ENCODE results near the gene C6orf15.

Gene C6orf15

DNA sequence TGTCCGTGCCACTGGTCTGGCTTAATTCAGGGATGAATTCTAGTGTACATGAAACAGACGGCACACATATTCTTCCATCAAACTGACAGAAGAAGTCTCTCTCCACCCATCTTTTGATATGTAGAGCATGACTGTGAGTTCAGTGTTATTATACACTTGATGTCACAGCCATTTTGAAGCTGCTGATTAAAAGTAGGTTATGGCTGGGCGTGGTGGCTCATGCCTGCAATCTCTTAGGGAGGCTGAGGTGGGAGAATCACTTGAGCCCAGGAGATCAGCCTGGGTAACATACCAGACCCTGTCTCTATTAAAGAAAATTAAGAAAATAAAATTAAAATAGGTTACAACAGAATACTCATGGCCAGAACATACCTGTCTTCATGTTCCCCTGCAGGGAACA, 20.7 kb downstream of the C6orf15 start:
- H3K27ac ChIP-seq = no peak overlapping the region
- ChIA-PET CTCF (interaction anchor here (0.6 to 1.2 kb wide), 4 partner anchors 11 to 178 kb away, joined by 3 to 4 read pairs (median 4); partner anchors contain the start of gene VARS2), POLR2A (ENCODE audit: low non-redundant PET) (no interaction called here)
- TF ChIP-seq, protein P1, sequence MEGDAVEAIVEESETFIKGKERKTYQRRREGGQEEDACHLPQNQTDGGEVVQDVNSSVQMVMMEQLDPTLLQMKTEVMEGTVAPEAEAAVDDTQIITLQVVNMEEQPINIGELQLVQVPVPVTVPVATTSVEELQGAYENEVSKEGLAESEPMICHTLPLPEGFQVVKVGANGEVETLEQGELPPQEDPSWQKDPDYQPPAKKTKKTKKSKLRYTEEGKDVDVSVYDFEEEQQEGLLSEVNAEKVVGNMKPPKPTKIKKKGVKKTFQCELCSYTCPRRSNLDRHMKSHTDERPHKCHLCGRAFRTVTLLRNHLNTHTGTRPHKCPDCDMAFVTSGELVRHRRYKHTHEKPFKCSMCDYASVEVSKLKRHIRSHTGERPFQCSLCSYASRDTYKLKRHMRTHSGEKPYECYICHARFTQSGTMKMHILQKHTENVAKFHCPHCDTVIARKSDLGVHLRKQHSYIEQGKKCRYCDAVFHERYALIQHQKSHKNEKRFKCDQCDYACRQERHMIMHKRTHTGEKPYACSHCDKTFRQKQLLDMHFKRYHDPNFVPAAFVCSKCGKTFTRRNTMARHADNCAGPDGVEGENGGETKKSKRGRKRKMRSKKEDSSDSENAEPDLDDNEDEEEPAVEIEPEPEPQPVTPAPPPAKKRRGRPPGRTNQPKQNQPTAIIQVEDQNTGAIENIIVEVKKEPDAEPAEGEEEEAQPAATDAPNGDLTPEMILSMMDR (conservative IDR thresholded peaks at IDR 0.05; ENCODE audit: low read depth) = no peak
- no peak for DNase-seq (ENCODE audit: low spot score)

DNA sequence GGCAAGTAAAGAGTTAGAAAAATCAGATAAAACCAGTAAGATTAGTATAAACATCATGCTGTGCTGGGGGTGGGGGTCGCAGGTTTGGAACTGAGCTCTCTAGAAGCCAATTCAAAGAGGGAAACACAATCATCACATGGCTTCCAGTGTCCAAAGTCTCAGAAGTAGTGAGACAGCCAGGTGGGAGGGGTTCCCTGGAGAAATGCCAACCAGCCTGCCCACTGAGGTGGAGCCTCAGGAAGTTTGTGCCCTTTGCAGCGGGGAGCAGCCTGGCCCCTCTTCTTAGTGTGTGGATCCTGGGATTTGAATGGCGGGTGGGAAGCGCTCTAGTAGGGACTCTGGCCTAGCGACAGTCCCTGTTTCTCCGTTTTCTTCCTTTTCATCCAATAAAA, 21.4 kb downstream of the C6orf15 start:
- CTCF ChIA-PET = interaction anchor here (0.8 to 1.2 kb wide), 3 partner anchors 12 to 177 kb away, joined by 3 to 5 read pairs (median 4); partner anchors contain the start of gene VARS2
- no peak overlapping the region for H3K27ac ChIP-seq
- TF ChIP-seq, protein P1 (conservative IDR thresholded peaks at IDR 0.05; ENCODE audit: low read depth) = no peak
- POLR2A ChIA-PET (ENCODE audit: low non-redundant PET) = no interaction called here
- DNase-seq (ENCODE audit: low spot score) = no peak

DNA sequence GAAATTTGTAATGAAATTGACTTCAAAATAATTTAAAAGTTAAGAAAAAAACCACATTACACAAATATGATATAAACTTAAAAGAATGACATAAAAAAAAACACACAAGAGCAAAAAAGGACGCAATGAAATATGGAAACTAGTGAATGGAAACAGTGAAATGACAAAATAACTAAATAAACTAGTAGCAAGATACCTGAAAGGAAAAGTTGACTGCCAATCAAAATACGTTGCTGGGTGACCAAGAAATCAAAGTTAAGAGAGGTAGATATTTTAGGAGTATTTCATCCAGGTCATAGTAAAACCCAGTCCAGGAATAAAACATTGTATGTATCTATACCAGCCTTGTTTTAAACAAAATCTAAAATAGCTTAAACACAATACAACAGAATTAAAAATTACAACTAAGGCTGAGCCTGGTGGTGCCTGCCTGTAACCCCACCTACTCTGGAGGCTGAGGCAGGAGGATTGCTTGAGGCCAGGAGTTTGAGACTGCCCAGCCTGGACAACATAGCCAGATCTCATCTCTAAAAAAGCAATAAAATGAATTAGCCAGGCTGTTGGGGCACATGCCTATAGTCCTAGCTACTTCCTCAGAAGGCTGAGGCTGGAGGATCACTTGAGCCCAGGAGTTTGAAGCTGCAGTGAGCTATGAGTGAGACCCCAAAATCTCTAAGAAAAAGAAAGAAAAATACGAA, 22.0 kb downstream of the C6orf15 start:
- no peak overlapping the region for H3K27ac ChIP-seq
- no peak for DNase-seq (ENCODE audit: low spot score)
- POLR2A ChIA-PET (ENCODE audit: low non-redundant PET) = no interaction called here
- CTCF ChIA-PET = interaction anchor here (0.8 to 1.4 kb wide), 2 partner anchors 11 to 100 kb away, joined by 4 to 5 read pairs; no protein-coding TSS in a partner anchor
- TF ChIP-seq, protein P1 (conservative IDR thresholded peaks at IDR 0.05; ENCODE audit: low read depth) = no peak

DNA sequence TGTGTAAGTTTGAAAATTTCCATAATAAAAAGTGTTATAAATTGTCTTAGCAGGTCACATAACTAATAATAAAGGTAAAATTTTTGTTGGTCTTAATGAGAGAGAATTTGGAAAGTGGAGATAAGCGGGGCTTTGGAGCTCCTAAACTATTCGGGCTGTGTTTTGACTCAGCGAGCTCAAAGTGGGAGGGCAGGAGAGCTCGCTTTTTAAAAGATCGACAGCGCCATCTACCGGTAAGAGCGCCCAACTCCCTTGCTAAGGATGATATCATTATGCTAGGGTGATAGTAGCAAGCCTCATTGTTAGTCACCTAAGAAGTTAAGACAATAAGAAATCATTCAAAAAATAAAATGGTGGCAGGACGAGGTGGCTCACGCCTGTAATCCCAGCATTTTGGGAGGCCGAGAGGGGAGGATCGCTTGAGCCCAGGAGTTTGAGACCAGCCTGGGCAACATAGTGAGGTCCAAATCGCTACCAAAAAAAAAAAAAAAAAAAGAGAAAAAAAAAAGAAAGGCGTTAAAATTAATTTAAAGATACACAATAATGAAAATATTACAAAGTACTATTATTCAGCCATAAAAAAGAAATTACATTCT, 24.8 kb downstream of the C6orf15 start:
- ChIA-PET CTCF (interaction anchor here (0.6 to 1.9 kb wide), 17 partner anchors 9 to 431 kb away, joined by 3 to 7 read pairs (median 4); partner anchors contain the start of gene VARS2), POLR2A (ENCODE audit: low non-redundant PET) (interaction anchor here (0.5 kb wide), 1 partner anchor 27 kb away, joined by 3 read pairs; the partner anchor contains the start of gene PSORS1C1)
- H3K27ac ChIP-seq = no peak overlapping the region
- TF ChIP-seq, protein P1 (conservative IDR thresholded peaks at IDR 0.05; ENCODE audit: low read depth) = peak; percentile 76
- DNase-seq (ENCODE audit: low spot score) = peak; percentile 89

DNA sequence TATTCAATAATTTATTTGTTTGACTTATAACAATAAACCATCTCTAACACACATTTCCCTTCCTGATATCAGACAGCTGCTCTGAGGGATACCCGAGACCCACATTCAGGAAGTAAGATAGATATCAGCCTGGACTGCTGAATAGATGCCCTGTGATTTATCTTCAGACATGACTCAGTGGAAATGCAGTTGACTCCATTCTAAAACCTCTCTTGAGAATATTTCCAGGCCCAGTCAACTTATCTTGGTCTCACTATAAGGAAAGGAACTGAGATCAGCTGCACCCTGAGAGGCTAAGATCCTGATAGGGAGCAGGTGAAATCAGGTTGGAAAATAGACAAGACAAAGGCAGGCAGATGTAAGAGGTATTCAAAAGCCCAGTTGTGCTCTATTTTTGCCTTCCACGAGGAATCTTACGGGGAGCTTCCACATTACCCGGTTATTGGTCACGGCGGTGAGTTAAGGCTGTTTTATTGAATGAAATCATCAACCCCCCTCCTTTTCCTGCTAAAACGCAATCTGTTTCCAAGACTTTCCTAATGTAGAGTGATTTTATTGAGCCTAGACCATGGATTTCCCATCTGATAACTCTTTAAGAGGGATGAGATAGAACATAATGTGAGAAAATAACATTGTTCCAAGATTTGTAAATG, 25.5 kb downstream of the C6orf15 start:
- no peak overlapping the region for H3K27ac ChIP-seq
- POLR2A ChIA-PET (ENCODE audit: low non-redundant PET) = no interaction called here
- CTCF ChIA-PET = interaction anchor here (0.6 to 1.9 kb wide), 16 partner anchors 8 to 430 kb away, joined by 3 to 7 read pairs (median 4); partner anchors contain the start of gene VARS2
- DNase-seq (ENCODE audit: low spot score) = no peak
- TF ChIP-seq, protein P1 (conservative IDR thresholded peaks at IDR 0.05; ENCODE audit: low read depth) = no peak

DNA sequence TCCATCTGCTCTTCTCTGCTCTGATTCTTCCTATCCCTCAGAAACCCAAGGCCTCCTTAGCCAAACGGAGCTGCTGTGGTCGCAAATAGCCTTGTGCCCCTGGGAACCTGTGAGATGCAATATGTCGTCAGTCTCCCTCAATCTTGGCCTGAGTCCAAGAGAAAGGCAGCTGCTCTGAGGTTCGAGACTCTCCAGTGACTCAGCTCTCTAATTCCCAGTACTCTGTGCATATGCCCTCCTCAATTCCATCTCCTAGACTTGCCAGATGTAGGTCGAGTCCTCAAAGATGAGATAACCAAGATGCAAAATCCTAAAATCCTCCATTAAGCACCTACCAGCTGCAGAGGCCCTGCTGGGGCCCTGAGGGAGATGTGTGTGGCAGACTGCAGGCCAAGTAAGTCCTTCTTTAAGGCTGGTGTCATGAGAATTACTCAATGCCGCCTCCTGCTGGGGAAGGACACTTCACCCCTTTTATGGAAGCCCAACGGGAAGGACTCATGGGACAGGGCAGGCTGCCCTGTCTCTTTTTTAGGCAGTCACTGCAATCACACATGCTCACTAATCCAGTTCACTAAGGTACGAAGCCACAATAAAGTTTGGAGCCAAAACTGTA, 28.5 kb downstream of the C6orf15 start:
- TF ChIP-seq, protein P1 (conservative IDR thresholded peaks at IDR 0.05; ENCODE audit: low read depth) = no peak
- POLR2A ChIA-PET (ENCODE audit: low non-redundant PET) = no interaction called here
- no peak for DNase-seq (ENCODE audit: low spot score)
- peak overlapping the region; percentile 48 for H3K27ac ChIP-seq
- CTCF ChIA-PET = interaction anchor here (0.8 to 1.2 kb wide), 2 partner anchors 23 to 353 kb away, joined by 3 to 4 read pairs; no protein-coding TSS in a partner anchor

All from RWPE1 (cell line).